H9 (cell line): ENCODE measurements around the gene SH3RF3. TPM values are rescaled to one million over a fixed set of nuclear protein-coding genes. Genes with fewer than 3 reads are reported as not detected.

Source experiments
- DNase-seq: peaks from one replicate; pipeline ENCODE4 v3.0.0-alpha.2; 2017
- H2AFZ ChIP-seq: one replicate; pipeline ENCODE4 v1.6.1; 2013; ENCODE audit warnings: mild to moderate bottlenecking, low read length, control low read depth, moderate library complexity
- H2AK5ac ChIP-seq: 2 replicates; pipeline ENCODE4 v1.6.1; 2013; ENCODE audit warnings: low read length, control low read depth, mixed read lengths; ENCODE audit not compliant: insufficient read length
- H2BK120ac ChIP-seq: one replicate; pipeline ENCODE4 v1.6.1; 2013; ENCODE audit warnings: low read depth, mild to moderate bottlenecking, low read length, control low read depth, inconsistent platforms; ENCODE audit not compliant: poor library complexity, severe bottlenecking
- H2BK12ac ChIP-seq: 2 replicates; pipeline ENCODE4 v1.6.1; 2013; ENCODE audit warnings: low read length, control low read depth, mixed read lengths, low read depth; ENCODE audit not compliant: insufficient read length
- H2BK15ac ChIP-seq: 2 replicates; pipeline ENCODE4 v1.6.1; 2013; ENCODE audit warnings: low read depth, low read length, control low read depth
- H2BK20ac ChIP-seq: one replicate; pipeline ENCODE4 v1.6.1; 2013; ENCODE audit warnings: low read depth, mild to moderate bottlenecking, low read length, control low read depth, inconsistent platforms; ENCODE audit not compliant: poor library complexity, severe bottlenecking
- H2BK5ac ChIP-seq: 2 replicates; pipeline ENCODE4 v1.6.1; 2013; ENCODE audit warnings: low read length, control low read depth, mixed read lengths; ENCODE audit not compliant: insufficient read length
- H3K14ac ChIP-seq: 2 replicates; pipeline ENCODE4 v1.6.1; 2013; ENCODE audit warnings: low read length, control low read depth; ENCODE audit not compliant: insufficient read depth
- H3K18ac ChIP-seq: 2 replicates; pipeline ENCODE4 v1.6.1; 2013; ENCODE audit warnings: low read depth, mild to moderate bottlenecking, mixed read lengths, low read length, control low read depth; ENCODE audit not compliant: insufficient read length
- H3K23ac ChIP-seq: 2 replicates; pipeline ENCODE4 v1.6.1; 2013; ENCODE audit warnings: low read length, control low read depth, mixed read lengths, low read depth; ENCODE audit not compliant: insufficient read length
- H3K23me2 ChIP-seq: 2 replicates; pipeline ENCODE4 v1.6.1; 2013; ENCODE audit warnings: low read depth, mild to moderate bottlenecking, mixed read lengths, low read length, control low read depth; ENCODE audit not compliant: insufficient read length, poor library complexity, severe bottlenecking
- H3K27ac ChIP-seq: 2 replicates; pipeline ENCODE4 v1.5.1; 2013; ENCODE audit warnings: low read length, control low read depth, mixed read lengths, low read depth; ENCODE audit not compliant: insufficient read length
- H3K27me3 ChIP-seq: 2 replicates; pipeline ENCODE4 v1.6.1; 2013; ENCODE audit warnings: low read length, control low read depth, inconsistent platforms; ENCODE audit not compliant: insufficient read depth
- H3K4ac ChIP-seq: 2 replicates; pipeline ENCODE4 v1.6.1; 2013; ENCODE audit warnings: low read depth, mild to moderate bottlenecking, control low read depth, inconsistent platforms, low read length, moderate library complexity
- H3K4me1 ChIP-seq: 2 replicates; pipeline ENCODE4 v1.6.1; 2013; ENCODE audit warnings: low read length, control low read depth, inconsistent platforms; ENCODE audit not compliant: insufficient read depth
- H3K4me2 ChIP-seq: 2 replicates; pipeline ENCODE4 v1.6.1; 2013; ENCODE audit warnings: low read length, control low read depth, mixed read lengths; ENCODE audit not compliant: insufficient read length, insufficient read depth
- H3K56ac ChIP-seq: 2 replicates; pipeline ENCODE4 v1.6.1; 2013; ENCODE audit warnings: low read depth, mild to moderate bottlenecking, mixed read lengths, low read length, control low read depth; ENCODE audit not compliant: insufficient read length
- H3K79me1 ChIP-seq: 2 replicates; pipeline ENCODE4 v1.6.1; 2013; ENCODE audit warnings: low read depth, mild to moderate bottlenecking, moderate library complexity, low read length, control low read depth, inconsistent platforms; ENCODE audit not compliant: insufficient read depth, poor library complexity, severe bottlenecking
- H3K79me2 ChIP-seq: 2 replicates; pipeline ENCODE4 v1.6.1; 2013; ENCODE audit warnings: low read length, control low read depth, inconsistent platforms; ENCODE audit not compliant: insufficient read depth
- H3K9ac ChIP-seq: 2 replicates; pipeline ENCODE4 v1.6.1; 2013; ENCODE audit warnings: low read length, control low read depth, mixed read lengths; ENCODE audit not compliant: insufficient read length; ENCODE audit errors: extremely low read depth
- H3K9me3 ChIP-seq: one replicate; pipeline ENCODE4 v1.6.1; 2013; ENCODE audit warnings: low read depth, low read length, inconsistent platforms; ENCODE audit not compliant: control insufficient read depth
- H3T11ph ChIP-seq: one replicate; pipeline ENCODE4 v1.6.1; 2013; ENCODE audit warnings: mild to moderate bottlenecking, low read length, control low read depth, inconsistent platforms
- H4K20me1 ChIP-seq: one replicate; pipeline ENCODE4 v1.6.1; 2013; ENCODE audit not compliant: control insufficient read depth, insufficient read length, insufficient read depth
- H4K5ac ChIP-seq: 2 replicates; pipeline ENCODE4 v1.6.1; 2013; ENCODE audit warnings: low read depth, mild to moderate bottlenecking, mixed read lengths, low read length, control low read depth; ENCODE audit not compliant: insufficient read length
- H4K8ac ChIP-seq: replicated peaks from 2 replicates; pipeline ENCODE4 v1.6.1; 2013; ENCODE audit warnings: low read length, control low read depth, mixed read lengths, low read depth; ENCODE audit not compliant: insufficient read length
- H4K91ac ChIP-seq: 2 replicates; pipeline ENCODE4 v1.6.1; 2013; ENCODE audit warnings: low read depth, mild to moderate bottlenecking, moderate library complexity, mixed read lengths, low read length, control low read depth; ENCODE audit not compliant: insufficient read length
- H3K27ac Mint-ChIP-seq, 3 experiments: 2 replicates in 2 of 3; 3 replicates in 1 of 3; pipeline ENCODE4 v1.8.0; 2020 to 2021; ENCODE audit warnings: mixed read lengths in 3 of 3, mild to moderate bottlenecking in 1 of 3, moderate library complexity in 1 of 3
- H3K27me3 Mint-ChIP-seq: 2 replicates; pipeline ENCODE4 v1.8.0; 2021; ENCODE audit warnings: low read depth, mild to moderate bottlenecking, moderate library complexity, mixed read lengths
- H3K36me3 Mint-ChIP-seq, 3 experiments: 2 replicates in 2 of 3; 3 replicates in 1 of 3; pipeline ENCODE4 v1.8.0; 2020 to 2021; ENCODE audit warnings: low read depth in 3 of 3, mixed read lengths in 3 of 3; ENCODE audit not compliant: insufficient read depth in 1 of 3
- H3K4me1 Mint-ChIP-seq, 2 experiments: 2 replicates each; pipeline ENCODE4 v1.8.0; 2020; ENCODE audit warnings: mixed read lengths in 2 of 2
- H3K4me3 Mint-ChIP-seq, 2 experiments: 2 replicates in 1 of 2; 3 replicates in 1 of 2; pipeline ENCODE4 v1.8.0; 2020 to 2021; ENCODE audit warnings: mild to moderate bottlenecking in 2 of 2, mixed read lengths in 2 of 2, moderate library complexity in 1 of 2
- H3K9me3 Mint-ChIP-seq, 2 experiments: 2 replicates in 1 of 2; 3 replicates in 1 of 2; pipeline ENCODE4 v1.8.0; 2020; ENCODE audit warnings: mild to moderate bottlenecking in 2 of 2, mixed read lengths in 2 of 2, moderate library complexity in 1 of 2
- WGBS: extraction: QIAGEN DNeasy Blood & Tissue Kit; methylation state at CpG from one replicate; pipeline ENCODE4 v1.1.7; 2013; ENCODE audit warnings: missing lambda C conversion rate, low lambda C conversion rate, mixed read lengths; ENCODE audit not compliant: insufficient read length; ENCODE audit errors: extremely low coverage; 5-methylcytosine and 5-hydroxymethylcytosine counted together
- total RNA-seq: library from RNA; stranded (reverse); gene quantifications from 2 replicates; pipeline ENCODE4 v1.2.1, GENCODE V29; 2021
- TF ChIP-seq, protein P1 (sequence below): fragments of 200-600 bp; sonication (generic); conservative IDR thresholded peaks from 3 replicates; pipeline ENCODE4 v1.8.0; 2021; ENCODE audit warnings: antibody characterized with exemption, mild to moderate bottlenecking

SH3RF3 gene
- total RNA-seq, 1 experiment from 2014 or later = 0.46 TPM

DNA sequence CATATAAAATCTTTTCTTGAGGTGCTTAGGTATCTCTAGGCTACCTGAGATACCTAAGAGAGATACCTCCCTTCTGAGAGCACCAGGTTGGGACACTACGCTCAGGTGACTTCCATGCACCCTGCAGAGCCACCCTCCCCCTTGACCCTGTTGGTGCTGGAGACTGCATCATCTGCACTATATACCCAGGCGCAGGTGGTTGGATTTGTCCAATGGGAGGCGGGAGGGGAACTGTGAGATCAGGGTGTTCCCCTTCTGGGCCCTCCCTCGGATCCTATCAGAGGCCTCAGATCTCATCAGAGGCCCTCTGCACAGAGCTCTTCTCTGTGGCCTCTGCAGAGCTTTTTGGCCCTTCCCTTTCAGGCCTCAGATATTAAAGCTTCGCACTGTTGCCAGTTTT, 158.4 kb downstream of the SH3RF3 start:
- no peak overlapping the region for H3K4me2 ChIP-seq
- H3K9ac ChIP-seq = no peak overlapping the region
- no peaks in the 10 kb centered on the region for H3K79me1 ChIP-seq
- no peak for DNase-seq
- Mint-ChIP-seq H3K4me3 (no peak overlapping the region), H3K27ac (no peak overlapping the region), H3K27me3 (no peaks in the 10 kb centered on the region; the same call in 1 of the 2 replicates), H3K4me1 (peaks cover 40 to 42% of the 10 kb centered on the region in 2 experiments), H3K9me3 (peaks cover 3 to 4% of the 10 kb centered on the region in 2 experiments; a peak in 2 of 5 replicates), H3K36me3 (peaks cover 0 to 8% (median 0%) of the 10 kb centered on the region in 3 experiments; a peak in 2 of 7 replicates)
- no peaks in the 10 kb centered on the region for H3K9me3 ChIP-seq
- H2BK12ac ChIP-seq = no peak overlapping the region
- H3T11ph ChIP-seq = no peak overlapping the region
- no peak overlapping the region for H3K4ac ChIP-seq
- no peak overlapping the region for H4K8ac ChIP-seq
- no peaks in the 10 kb centered on the region for H3K27me3 ChIP-seq
- H2AK5ac ChIP-seq = no peak overlapping the region
- no peak overlapping the region for H4K91ac ChIP-seq
- no peak overlapping the region for H2BK15ac ChIP-seq
- WGBS = no CpG with 5 or more reads among the region's 5 CpGs
- no peak overlapping the region for H2AFZ ChIP-seq
- TF ChIP-seq, protein P1, sequence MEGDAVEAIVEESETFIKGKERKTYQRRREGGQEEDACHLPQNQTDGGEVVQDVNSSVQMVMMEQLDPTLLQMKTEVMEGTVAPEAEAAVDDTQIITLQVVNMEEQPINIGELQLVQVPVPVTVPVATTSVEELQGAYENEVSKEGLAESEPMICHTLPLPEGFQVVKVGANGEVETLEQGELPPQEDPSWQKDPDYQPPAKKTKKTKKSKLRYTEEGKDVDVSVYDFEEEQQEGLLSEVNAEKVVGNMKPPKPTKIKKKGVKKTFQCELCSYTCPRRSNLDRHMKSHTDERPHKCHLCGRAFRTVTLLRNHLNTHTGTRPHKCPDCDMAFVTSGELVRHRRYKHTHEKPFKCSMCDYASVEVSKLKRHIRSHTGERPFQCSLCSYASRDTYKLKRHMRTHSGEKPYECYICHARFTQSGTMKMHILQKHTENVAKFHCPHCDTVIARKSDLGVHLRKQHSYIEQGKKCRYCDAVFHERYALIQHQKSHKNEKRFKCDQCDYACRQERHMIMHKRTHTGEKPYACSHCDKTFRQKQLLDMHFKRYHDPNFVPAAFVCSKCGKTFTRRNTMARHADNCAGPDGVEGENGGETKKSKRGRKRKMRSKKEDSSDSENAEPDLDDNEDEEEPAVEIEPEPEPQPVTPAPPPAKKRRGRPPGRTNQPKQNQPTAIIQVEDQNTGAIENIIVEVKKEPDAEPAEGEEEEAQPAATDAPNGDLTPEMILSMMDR = no peak
- H4K5ac ChIP-seq = no peak overlapping the region
- H3K56ac ChIP-seq = no peak overlapping the region
- H2BK120ac ChIP-seq = no peak overlapping the region
- no peaks in the 10 kb centered on the region; the same call in 1 of the 2 replicates for H3K4me1 ChIP-seq
- no peaks in the 10 kb centered on the region for H4K20me1 ChIP-seq
- no peak overlapping the region for H2BK5ac ChIP-seq
- no peak overlapping the region for H3K18ac ChIP-seq
- no peaks in the 10 kb centered on the region for H3K23me2 ChIP-seq
- H3K27ac ChIP-seq = no peak overlapping the region
- H3K79me2 ChIP-seq = no peaks in the 10 kb centered on the region
- H3K14ac ChIP-seq = no peak overlapping the region
- H2BK20ac ChIP-seq = no peak overlapping the region
- H3K23ac ChIP-seq = no peak overlapping the region
